IPS-18a (cell line): ENCODE data around the gene ILKAP.

Experiments
- H3K27ac ChIP-seq: one replicate; pipeline ENCODE4 v1.5.1; 2013; ENCODE audit warnings: low read length
- H3K27me3 ChIP-seq: one replicate; pipeline ENCODE4 v1.6.1; 2013; ENCODE audit warnings: mild to moderate bottlenecking, low read length; ENCODE audit not compliant: control insufficient read depth, insufficient read depth
- H3K36me3 ChIP-seq: one replicate; pipeline ENCODE4 v1.6.1; 2013; ENCODE audit warnings: low read depth, low read length; ENCODE audit not compliant: control insufficient read depth
- H3K4me1 ChIP-seq: one replicate; pipeline ENCODE4 v1.6.1; 2013; ENCODE audit warnings: low read depth, low read length; ENCODE audit not compliant: control insufficient read depth
- H3K4me3 ChIP-seq: one replicate; pipeline ENCODE4 v1.5.1; 2013; ENCODE audit warnings: low read length
- H3K9ac ChIP-seq: one replicate; pipeline ENCODE4 v1.6.1; 2013; ENCODE audit warnings: mild to moderate bottlenecking, low read length, moderate library complexity
- H3K9me3 ChIP-seq: one replicate; pipeline ENCODE4 v1.6.1; 2013; ENCODE audit warnings: low read depth, low read length; ENCODE audit not compliant: control insufficient read depth

ILKAP gene

GRCh38 chr2:238159071-238159539 lies 44.4 kb downstream of the ILKAP start:
- no peak overlapping the region for H3K9ac ChIP-seq
- H3K4me1 ChIP-seq = no peaks in the 10 kb centered on the region
- peaks cover 53% of the 10 kb centered on the region for H3K27me3 ChIP-seq
- H3K27ac ChIP-seq = no peak overlapping the region
- H3K9me3 ChIP-seq = no peaks in the 10 kb centered on the region
- H3K4me3 ChIP-seq = peak overlapping the region; percentile 47
- H3K36me3 ChIP-seq = no peaks in the 10 kb centered on the region

DNA sequence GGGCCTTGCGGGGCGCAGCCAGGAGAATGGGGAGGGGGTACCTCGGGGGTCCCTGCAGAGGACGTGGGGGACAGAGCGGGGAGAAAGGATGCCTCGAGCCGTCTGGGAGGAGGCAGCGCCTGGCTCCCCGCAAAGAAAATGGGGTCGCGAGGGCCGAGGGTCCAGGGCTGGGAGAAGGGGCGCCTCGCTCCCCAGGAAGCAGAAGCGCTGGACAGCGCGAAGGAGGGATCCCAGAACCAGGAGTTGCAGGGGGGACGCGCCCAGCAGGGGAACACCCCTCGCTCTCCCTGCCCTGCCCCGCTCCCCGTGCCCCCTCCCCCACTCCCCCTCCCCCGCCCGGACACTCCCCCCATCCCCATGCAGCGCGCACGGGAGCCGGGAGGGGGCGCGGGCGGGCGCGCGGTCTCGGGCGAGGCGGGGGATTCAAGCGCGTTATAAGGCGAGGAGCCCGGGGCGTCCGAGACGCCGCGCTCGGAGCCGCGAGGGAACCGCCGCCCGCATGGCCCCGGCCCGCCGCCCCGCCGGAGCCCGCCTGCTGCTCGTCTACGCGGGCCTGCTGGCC lies 44.9 kb downstream of the ILKAP start, which contains the start of gene ERFE:
ERFE (plus strand) TSS at position 462 of the 562 bp plus-strand sequence; CDS start at position 500, 38 bp downstream.
- Histone ChIP-seq H3K27me3 (peaks cover 48% of the 10 kb centered on the region), H3K4me3 (peak within 1 kb of the TSS; percentile 66), H3K9ac (no peak within 1 kb of the TSS), H3K4me1 (no peaks in the 10 kb centered on the region), H3K9me3 (no peaks in the 10 kb centered on the region), H3K36me3 (no peaks in the 10 kb centered on the region), H3K27ac (no peak within 1 kb of the TSS)

- Histone ChIP-seq H3K27me3 (peaks cover 42% of the 10 kb centered on the region), H3K4me1 (no peaks in the 10 kb centered on the region), H3K9me3 (no peaks in the 10 kb centered on the region), H3K9ac (no peak overlapping the region), H3K27ac (no peak overlapping the region), H3K36me3 (no peaks in the 10 kb centered on the region), H3K4me3 (peak overlapping the region; percentile 66)
Observed at GRCh38 chr2:238158018-238158508, 45.4 kb downstream of the ILKAP start.

GRCh38 chr2:238157506-238158017 lies 45.9 kb downstream of the ILKAP start:
- Histone ChIP-seq H3K27me3 (peaks cover 37% of the 10 kb centered on the region), H3K4me3 (peak overlapping the region; percentile 66), H3K27ac (no peak overlapping the region), H3K9ac (no peak overlapping the region), H3K9me3 (no peaks in the 10 kb centered on the region), H3K4me1 (no peaks in the 10 kb centered on the region), H3K36me3 (no peaks in the 10 kb centered on the region)

DNA sequence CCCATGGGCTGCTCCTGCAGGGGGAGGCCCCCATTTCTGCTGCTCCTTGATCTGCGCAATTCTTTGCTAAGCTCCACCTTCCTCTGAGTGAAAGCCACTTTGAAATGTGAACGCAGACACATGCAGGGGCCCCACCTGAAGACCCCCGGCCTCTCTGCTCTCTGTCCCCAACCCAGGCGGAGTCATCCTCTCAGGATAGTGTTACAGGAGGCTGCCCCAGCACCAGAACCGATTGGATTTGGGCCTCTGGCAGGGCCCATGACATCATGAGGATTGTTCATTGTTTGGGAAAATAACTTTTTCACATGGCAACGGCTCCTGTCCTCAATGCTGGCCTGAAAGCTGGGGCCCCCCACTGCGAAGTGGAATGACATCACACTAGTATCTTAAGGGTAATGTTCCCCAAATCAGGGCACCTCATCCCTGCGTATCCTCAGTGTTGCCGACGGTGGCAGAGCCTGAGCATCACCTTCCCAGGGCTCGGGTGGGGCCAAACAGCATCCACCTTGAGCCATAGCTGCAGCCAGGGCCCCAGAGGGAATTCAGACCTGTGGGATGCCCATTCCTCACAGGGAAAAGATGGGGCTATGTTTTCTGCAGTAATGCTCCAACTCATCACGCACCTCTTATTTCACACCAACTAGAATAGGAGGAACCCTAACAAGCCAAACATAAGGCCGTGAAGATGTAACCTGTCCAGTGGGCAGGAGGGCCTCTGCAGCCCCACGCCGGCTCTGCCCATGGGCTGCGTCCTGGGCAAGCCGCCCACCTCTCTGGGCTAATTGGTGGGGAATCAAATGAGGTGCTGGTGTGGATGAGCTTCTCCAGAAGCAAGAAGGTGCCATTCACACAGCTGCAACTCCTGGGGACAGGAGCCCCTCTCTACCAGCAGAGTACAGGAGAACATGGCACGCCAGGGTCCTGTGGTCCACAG lies 47.5 kb downstream of the ILKAP start:
- Histone ChIP-seq H3K4me1 (no peaks in the 10 kb centered on the region), H3K9ac (no peak overlapping the region), H3K27me3 (peaks cover 28% of the 10 kb centered on the region), H3K27ac (no peak overlapping the region), H3K36me3 (no peaks in the 10 kb centered on the region), H3K4me3 (no peak overlapping the region), H3K9me3 (no peaks in the 10 kb centered on the region)

DNA sequence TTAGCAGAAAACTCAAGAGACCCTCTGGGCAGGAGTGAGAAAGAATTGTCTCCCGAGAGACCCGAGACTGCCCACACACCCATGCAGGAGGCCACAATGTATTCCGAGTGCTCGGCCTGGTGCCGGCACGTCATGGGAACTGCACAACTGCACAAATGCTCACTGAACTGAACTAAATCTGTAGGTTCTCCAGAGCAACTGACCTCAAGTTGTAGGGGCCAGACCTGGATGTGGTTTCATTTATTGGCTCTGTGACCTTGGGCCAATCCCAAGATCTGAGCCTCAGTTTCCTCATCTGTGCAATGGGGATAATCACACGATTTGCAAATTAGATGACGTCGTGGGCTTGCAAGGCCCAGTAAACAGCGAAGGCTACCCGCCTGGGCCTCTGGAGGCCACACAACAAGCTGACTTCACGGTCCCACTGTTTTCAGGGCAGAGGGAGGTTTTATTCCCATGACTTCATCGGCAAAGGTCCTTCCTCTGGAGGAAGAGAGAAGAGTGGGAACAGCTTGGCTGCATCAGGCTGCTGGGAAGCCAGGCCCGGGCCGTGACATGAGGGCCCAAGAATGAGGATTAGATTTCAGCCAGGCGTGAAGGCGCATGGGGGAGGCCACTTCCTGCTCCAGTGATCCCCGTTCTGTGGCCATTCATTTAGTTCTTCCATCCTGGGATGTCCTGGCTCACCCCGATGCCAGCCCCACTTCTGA lies 48.3 kb downstream of the ILKAP start:
- Histone ChIP-seq H3K9ac (no peak overlapping the region), H3K4me3 (no peak overlapping the region), H3K27ac (no peak overlapping the region), H3K4me1 (no peaks in the 10 kb centered on the region), H3K27me3 (peaks cover 24% of the 10 kb centered on the region), H3K36me3 (no peaks in the 10 kb centered on the region), H3K9me3 (no peaks in the 10 kb centered on the region)

- H3K27me3 ChIP-seq = peaks cover 18% of the 10 kb centered on the region
- no peaks in the 10 kb centered on the region for H3K9me3 ChIP-seq
- no peak overlapping the region for H3K27ac ChIP-seq
- no peak overlapping the region for H3K9ac ChIP-seq
- H3K4me3 ChIP-seq = no peak overlapping the region
- H3K4me1 ChIP-seq = no peaks in the 10 kb centered on the region
- H3K36me3 ChIP-seq = no peaks in the 10 kb centered on the region
Observed at GRCh38 chr2:238154570-238154969, 48.9 kb downstream of the ILKAP start.

GRCh38 chr2:238152771-238153688 lies 50.5 kb downstream of the ILKAP start:
- Histone ChIP-seq H3K9me3 (no peaks in the 10 kb centered on the region), H3K27ac (no peak overlapping the region), H3K4me1 (no peaks in the 10 kb centered on the region), H3K4me3 (no peak overlapping the region), H3K27me3 (peaks cover 8% of the 10 kb centered on the region), H3K9ac (no peak overlapping the region), H3K36me3 (no peaks in the 10 kb centered on the region)

GRCh38 chr2:238151628-238152235 lies 51.8 kb downstream of the ILKAP start:
- H3K9ac ChIP-seq = no peak overlapping the region
- H3K9me3 ChIP-seq = no peaks in the 10 kb centered on the region
- no peaks in the 10 kb centered on the region for H3K36me3 ChIP-seq
- no peak overlapping the region for H3K4me3 ChIP-seq
- H3K27me3 ChIP-seq = no peaks in the 10 kb centered on the region
- H3K4me1 ChIP-seq = no peaks in the 10 kb centered on the region
- H3K27ac ChIP-seq = no peak overlapping the region

DNA sequence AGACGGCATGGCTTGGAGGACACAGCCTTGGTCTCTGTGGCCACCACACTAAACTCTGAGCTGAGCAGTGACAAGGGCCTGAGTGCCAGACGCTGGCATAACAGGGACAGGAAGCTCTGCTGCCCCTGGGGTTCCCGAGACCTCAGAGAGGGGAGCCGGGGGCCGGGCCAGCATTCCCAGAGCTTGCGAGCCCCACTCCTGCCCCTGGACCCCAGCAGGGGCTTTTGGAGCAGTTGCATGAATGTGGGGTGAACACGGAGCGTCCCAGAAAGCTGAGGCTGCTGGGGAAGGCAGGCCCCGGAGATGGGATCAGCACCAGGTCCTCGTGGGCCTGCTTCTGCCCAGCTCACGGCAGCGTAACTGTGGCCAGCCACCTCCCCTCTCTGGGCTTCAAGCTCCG lies 52.3 kb downstream of the ILKAP start:
- Histone ChIP-seq H3K4me1 (no peaks in the 10 kb centered on the region), H3K9me3 (no peaks in the 10 kb centered on the region), H3K27ac (no peak overlapping the region), H3K4me3 (no peak overlapping the region), H3K27me3 (no peaks in the 10 kb centered on the region), H3K36me3 (no peaks in the 10 kb centered on the region), H3K9ac (no peak overlapping the region)
